Measurements from ENCODE around the gene RIN1.
A peak's percentile ranks its signal among the peaks of the same experiment; 100 is the strongest.
"Not testable (repeated sequence)": the region's sequence is repeated elsewhere in the genome, so short reads cannot be mapped to it uniquely, and the experiment has no call there.

RIN1 gene

GRCh38 chr11:66334605-66335442, 1.4 kb downstream of the RIN1 start:
- DNase-seq, result no peak

GRCh38 chr11:66333896-66334604, 2.2 kb downstream of the RIN1 start:
- DNase-seq, result no peak

DNA sequence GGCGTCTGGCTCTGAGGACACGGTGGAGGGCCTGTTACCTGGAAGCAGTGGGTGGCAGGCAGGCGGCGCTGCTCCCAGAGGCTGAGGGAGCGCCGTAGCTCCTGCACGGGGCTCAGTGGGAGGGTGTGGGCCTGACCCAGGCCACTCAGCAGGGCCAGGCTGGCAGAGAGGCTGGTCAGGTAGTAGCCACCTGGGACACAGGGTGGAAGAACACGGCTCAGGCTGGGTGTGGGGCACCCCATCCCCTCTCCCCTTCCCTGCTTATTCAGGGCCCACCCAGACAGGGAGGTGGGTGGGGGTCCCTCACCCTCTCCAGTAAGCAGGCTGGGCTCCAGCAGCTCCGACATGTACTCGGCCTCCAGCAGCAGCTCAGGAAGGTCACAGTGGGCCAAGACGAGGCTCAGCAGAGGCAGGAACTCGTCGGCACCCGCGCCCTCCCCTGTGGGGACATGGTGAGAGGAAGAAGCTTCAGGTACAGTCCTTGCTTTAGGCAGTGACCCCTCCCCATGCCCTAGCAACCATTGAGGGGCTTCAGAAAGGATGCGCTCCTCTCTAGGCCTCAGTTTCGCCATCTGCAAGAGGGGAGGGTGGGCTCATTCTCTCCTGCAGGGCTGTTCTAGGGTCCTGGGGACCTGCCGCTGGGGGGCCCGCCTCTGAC, 2.9 kb downstream of the RIN1 start:
- DNase-seq, result no peak

GRCh38 chr11:66332371-66333219, 3.6 kb downstream of the RIN1 start:
- no peak for DNase-seq

- DNase-seq, result no peak
Measured at GRCh38 chr11:66331542-66332370, 4.5 kb downstream of the RIN1 start.

DNA sequence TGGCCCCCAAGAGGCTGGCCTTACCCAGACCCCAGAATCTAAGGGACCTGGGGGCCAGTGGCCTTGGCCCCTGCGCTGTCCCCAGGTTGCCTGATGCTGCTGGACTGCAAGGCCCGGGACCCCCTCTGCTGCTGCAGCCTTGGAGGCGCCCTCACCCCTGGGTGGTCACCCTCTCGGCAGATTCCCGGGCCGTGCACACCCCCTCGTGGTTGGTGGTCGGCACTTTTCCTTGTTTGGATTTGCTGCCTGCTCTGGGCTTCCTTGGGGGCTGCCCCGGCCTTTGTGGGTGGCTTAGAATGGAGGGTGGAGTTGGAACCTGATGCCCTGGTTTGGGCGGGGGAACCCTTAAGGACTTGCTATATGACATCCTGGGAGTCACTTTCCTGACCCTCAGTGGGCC, 5.3 kb downstream of the RIN1 start:
- DNase-seq, result no peak

DNA sequence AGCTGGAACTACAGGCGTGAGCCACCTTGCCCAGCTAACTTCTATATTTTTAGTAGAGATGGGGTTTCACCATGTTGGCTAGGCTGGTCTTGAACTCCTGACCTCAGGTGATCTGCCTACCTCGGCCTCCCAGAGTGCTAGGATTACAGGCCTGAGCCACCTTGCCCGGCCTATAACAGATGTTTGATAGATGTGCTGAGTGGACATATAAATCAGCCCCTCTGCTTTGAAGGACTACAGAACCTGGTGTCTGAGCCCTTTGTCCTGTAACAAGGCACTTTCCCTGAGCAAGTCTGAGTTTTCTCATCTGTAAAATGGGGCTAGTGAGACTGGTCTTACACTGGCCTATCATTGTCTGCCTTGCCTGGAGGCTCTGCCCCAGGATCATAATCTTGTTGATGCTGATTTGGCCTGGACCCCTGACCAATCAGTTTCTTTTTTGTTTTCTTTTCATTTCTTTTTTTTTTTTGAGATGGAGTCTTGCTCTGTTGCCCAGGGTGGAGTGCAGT, 7.0 kb downstream of the RIN1 start:
- no peak for DNase-seq

GRCh38 chr11:66328302-66329144, 7.7 kb downstream of the RIN1 start:
- peak; percentile 44 for DNase-seq

GRCh38 chr11:66328031-66328301, 8.3 kb downstream of the RIN1 start:
- no peak for DNase-seq

DNA sequence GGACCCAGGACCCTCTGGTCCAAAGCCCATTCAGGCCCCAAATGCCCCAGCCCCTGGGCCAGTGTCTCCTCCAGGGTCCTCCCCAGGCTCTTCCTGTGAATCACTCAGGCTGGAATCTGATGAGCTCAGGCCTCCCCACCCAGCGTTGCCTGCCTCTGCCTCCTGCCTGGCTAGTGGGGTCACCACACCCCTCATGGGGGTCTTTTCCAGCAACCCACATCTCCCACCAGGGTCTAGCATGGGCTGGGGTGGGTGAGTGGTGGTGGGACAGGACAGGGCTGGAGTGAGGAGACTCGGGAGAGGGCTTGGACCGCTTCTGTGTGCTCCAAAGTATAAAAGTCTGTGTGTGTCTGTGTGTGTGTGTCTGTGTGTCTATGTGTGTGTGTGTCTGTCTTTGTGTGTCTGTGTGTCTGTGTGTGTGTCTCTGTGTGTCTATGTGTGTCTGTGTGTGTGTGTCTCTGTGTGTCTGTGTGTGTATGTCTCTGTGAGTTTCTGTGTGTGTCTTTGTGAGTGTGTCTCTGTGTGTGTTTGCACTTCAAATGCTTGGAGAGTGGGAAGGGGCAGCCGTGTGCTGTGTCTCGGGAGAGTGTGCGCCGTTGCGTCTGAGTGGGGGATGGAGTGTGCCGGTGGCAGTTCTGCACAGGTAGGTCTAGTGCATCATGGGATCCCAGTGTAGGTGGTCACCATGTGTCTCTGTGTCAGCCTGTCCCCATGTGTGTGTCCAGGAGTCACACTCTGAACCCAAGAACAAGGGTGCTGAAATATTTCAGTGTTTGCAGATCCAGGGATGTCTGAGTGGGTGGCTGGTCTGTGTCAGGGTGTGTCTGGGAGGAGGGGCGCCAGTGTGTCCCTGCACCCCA, 8.8 kb downstream of the RIN1 start:
- DNase-seq, result no peak

DNA sequence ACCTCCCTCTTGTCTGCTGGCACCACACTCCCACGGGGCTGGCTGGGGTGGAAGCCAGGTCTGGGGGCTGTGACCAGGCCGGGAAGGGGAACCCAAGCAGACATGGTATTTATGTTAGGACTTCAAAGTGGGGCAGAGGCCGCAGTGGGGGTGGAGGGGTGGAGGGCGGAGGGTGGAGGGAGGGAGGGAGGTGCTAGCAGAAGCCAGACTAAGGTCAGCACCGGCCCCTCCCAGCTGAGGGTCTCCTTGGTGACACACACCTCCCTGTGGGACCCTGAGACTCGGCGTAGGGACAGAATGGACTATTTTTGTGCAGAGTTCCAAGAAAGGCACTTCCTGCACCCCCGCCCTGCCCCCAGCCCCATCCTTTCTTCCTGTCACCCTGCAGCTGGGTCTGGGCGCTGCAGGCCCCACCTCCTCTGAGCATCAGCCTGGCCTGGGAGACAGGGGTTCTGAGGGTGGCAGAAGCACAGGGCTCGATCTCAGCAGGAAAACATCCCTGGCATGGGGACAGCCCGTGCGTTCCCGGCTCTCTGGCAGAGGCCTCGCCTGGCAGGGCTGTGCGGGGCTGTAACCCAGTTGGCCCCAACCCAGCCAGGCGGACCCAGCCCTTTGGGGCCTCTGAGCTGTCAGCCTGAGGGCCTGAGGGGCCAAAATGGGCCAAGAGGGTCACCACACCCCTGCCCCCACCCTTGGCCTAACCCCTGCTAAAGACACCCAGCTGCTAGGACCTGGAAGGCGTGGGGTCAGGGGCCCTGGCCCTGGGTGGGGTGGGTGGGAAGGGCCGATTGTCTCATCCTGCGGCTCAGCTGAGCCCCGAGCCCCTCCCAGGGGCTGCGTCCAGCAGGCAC, 9.7 kb downstream of the RIN1 start:
- no peak for DNase-seq

DNA sequence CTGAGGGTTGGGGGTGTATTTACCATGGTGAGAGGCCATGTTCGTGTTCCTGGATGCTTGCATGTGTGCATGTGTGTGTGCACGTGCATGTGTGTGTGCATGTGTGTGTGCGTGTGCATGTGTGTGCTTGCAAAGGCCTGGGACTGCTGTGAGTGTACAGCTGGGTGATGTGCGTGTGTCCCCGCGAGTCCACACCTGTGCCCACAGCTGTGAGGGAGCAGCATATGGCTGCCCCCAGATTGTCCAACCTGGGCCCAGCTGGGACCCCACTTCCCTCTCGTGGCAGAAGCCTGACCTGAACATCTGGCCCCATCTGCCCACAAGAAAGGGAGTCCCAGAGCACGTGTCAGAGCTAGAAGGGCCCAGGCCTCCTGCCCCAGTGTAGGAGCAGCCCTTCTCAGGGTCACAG, 11.0 kb downstream of the RIN1 start:
- DNase-seq, result no peak

DNA sequence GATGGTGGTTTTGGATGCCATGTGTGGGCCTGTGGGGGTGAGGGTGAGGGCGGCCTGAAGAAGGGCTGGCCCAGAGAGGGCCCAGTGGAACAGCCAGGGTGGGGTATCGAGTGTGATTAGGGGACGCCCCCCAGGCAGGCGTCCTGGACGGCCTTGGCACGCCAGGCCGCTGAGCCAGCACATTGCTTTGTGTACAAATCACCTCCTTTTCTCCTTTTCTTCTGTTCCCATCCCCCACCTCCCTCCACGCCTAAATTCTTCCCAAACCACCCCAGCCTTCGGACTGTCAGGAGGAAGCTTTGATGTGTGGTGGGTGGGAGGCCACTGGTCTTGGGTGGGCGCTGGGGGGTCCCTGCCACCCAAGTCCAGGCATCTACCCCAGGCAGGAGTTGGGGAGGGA, 11.6 kb downstream of the RIN1 start:
- DNase-seq, result no peak

GRCh38 chr11:66323684-66324083, 12.6 kb downstream of the RIN1 start:
- DNase-seq, result no peak

GRCh38 chr11:66322732-66323427, 13.4 kb downstream of the RIN1 start:
- DNase-seq, result no peak

DNA sequence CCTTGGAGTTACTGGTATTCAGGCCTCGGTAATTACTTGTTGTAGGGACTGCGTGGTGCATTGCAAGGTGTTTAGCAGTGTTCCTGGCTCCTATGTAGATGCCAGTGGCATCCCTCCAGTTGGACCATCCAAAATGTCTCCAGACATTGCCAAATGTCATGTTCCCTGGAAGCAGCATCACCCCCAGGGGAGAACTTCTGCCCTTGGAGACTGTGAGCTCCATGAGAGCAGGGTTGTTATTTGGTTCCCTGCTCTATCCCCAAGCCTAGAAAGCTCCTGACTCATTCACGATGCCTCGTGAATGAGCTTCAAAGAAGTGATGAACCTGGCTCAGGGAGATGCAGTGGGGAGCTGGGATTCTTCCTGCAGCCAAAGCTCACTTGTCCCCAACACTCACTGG, 14.6 kb downstream of the RIN1 start:
- DNase-seq, result no peak

DNA sequence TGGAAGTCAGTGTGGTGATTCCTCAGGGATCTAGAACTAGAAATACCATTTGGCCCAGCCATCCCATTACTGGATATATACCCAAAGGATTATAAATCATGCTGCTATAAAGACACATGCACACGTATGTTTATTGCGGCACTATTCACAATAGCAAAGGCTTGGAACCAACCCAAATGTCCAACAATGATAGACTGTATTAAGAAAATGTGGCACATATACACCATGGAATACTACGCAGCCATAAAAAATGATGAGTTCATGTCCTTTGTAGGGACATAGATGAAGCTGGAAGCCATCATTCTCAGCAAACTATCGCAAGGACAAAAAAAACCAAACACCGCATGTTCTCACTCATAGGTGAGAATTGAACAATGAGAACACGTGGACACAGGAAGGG, 15.5 kb downstream of the RIN1 start:
- DNase-seq, result not testable (repeated sequence)

DNA sequence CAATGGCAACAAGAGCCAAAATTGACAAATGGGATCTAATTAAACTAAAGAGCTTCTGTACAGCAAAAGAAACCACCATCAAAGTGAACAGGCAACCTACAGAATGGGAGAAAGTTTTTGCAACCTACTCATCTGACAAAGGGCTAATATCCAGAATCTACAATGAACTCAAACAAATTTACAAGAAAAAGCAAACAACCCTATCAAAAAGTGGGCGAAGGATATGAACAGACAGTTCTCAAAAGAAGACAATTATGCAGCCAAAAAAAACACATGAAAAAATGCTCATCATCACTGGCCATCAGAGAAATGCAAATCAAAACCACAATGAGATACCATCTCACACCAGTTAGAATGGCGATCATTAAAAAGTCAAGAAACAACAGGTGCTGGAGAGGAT, 15.9 kb downstream of the RIN1 start:
- not testable (repeated sequence) for DNase-seq

- no peak for DNase-seq
Measured at GRCh38 chr11:66318600-66318970, 17.6 kb downstream of the RIN1 start.
